ENCODE results near the gene ZBTB38.

ZBTB38 gene

GRCh38 chr3:141387516-141387915 lies 19.2 kb downstream of the ZBTB38 start:
- no peak for DNase-seq

GRCh38 chr3:141388395-141388794 lies 20.1 kb downstream of the ZBTB38 start:
- no peak for DNase-seq

- no peak for DNase-seq
Observed at GRCh38 chr3:141388823-141389621, 20.7 kb downstream of the ZBTB38 start.

- DNase-seq: no peak
Observed at GRCh38 chr3:141389703-141390102, 21.4 kb downstream of the ZBTB38 start.

GRCh38 chr3:141390747-141391146 lies 22.4 kb downstream of the ZBTB38 start:
- no peak for DNase-seq

GRCh38 chr3:141391298-141391990 lies 23.1 kb downstream of the ZBTB38 start:
- DNase-seq: no peak

- DNase-seq: no peak
Observed at GRCh38 chr3:141391991-141392316, 23.6 kb downstream of the ZBTB38 start.

- DNase-seq: no peak
Observed at GRCh38 chr3:141392416-141392815, 24.1 kb downstream of the ZBTB38 start.

GRCh38 chr3:141392897-141393734 lies 24.8 kb downstream of the ZBTB38 start:
- no peak for DNase-seq

- DNase-seq: no peak
Observed at GRCh38 chr3:141393735-141394076, 25.4 kb downstream of the ZBTB38 start.

GRCh38 chr3:141394560-141394959 lies 26.3 kb downstream of the ZBTB38 start:
- no peak for DNase-seq

GRCh38 chr3:141395005-141395589 lies 26.8 kb downstream of the ZBTB38 start:
- no peak for DNase-seq

- no peak for DNase-seq
Observed at GRCh38 chr3:141397996-141398395, 29.7 kb downstream of the ZBTB38 start.

- DNase-seq: no peak
Observed at GRCh38 chr3:141399200-141399599, 30.9 kb downstream of the ZBTB38 start.

- no peak for DNase-seq
Observed at GRCh38 chr3:141400073-141400971, 32.0 kb downstream of the ZBTB38 start.

GRCh38 chr3:141401095-141401494 lies 32.8 kb downstream of the ZBTB38 start:
- no peak for DNase-seq

- DNase-seq: peak; percentile 22
Observed at GRCh38 chr3:141401573-141402475, 33.5 kb downstream of the ZBTB38 start.

- DNase-seq: peak; percentile 41
Observed at GRCh38 chr3:141402476-141403171, 34.3 kb downstream of the ZBTB38 start.

GRCh38 chr3:141403576-141403975 lies 35.3 kb downstream of the ZBTB38 start:
- DNase-seq: no peak

- no peak for DNase-seq
Observed at GRCh38 chr3:141405025-141405424, 36.7 kb downstream of the ZBTB38 start.

GRCh38 chr3:141405591-141405990 lies 37.3 kb downstream of the ZBTB38 start:
- DNase-seq: no peak

All from DMS79 treated with DMSO at 0.1 percent for 48 hours (cell line).